BJ (cell line): ENCODE data around the gene TBCA. TPM values are rescaled to one million over a fixed set of nuclear protein-coding genes. Genes with fewer than 3 reads are reported as not detected.

Experiments used
- CTCF ChIA-PET: fragments of 350-600 bp; formaldehyde crosslinking; extraction: SDS; loops from one replicate; lab custom pipeline; 2021; ENCODE audit warnings: antibody characterized with exemption, inconsistent platforms; lab: Yijun Ruan, JAX
- POLR2A ChIA-PET: fragments of 300-600 bp; sonication (Branson Sonifier 250); formaldehyde crosslinking; extraction: SDS; loops from one replicate; lab custom pipeline; 2021; ENCODE audit warnings: antibody characterized with exemption; lab: Charles Lee
- DNase-seq: peaks from one replicate; pipeline ENCODE4 v3.0.0-alpha.2; 2011; ENCODE audit warnings: low read depth
- H3K27me3 ChIP-seq: 2 replicates; pipeline ENCODE4 v1.6.0; 2011; ENCODE audit warnings: low read length; ENCODE audit not compliant: control insufficient read depth, insufficient read depth
- H3K36me3 ChIP-seq: 2 replicates; pipeline ENCODE4 v1.5.1; 2011; ENCODE audit warnings: low read length; ENCODE audit not compliant: control insufficient read depth, insufficient read depth
- H3K4me3 ChIP-seq: 2 replicates; pipeline ENCODE4 v1.5.1; 2011; ENCODE audit warnings: low read depth, mild to moderate bottlenecking, control low read depth, low read length
- polyA minus RNA-seq: library from RNA; depleted of rRNA, polyadenylated mRNA; stranded (reverse); fragments of >200 nt; gene quantifications from 2 replicates; pipeline ENCODE4 v1.2.3, GENCODE V29; 2011; rRNA and poly(A)+ RNA removed
- polyA plus RNA-seq: library from polyadenylated mRNA; depleted of rRNA; stranded (reverse); fragments of >200 nt; gene quantifications from 2 replicates; pipeline ENCODE4 v1.2.3, GENCODE V29; 2011; rRNA removed
- TF ChIP-seq, protein P1 (sequence below): IDR thresholded peaks from 2 replicates; pipeline ENCODE4 v1.5.1; 2011; ENCODE audit warnings: low read depth, mild to moderate bottlenecking, control low read depth, inconsistent platforms, low read length, moderate library complexity; ENCODE audit not compliant: insufficient read depth

TBCA gene, protein sequence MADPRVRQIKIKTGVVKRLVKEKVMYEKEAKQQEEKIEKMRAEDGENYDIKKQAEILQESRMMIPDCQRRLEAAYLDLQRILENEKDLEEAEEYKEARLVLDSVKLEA
- polyA plus RNA-seq (41.7 and 122 TPM in 2 replicates), polyA minus RNA-seq (6.8 and 7.7 TPM in 2 replicates)

DNA sequence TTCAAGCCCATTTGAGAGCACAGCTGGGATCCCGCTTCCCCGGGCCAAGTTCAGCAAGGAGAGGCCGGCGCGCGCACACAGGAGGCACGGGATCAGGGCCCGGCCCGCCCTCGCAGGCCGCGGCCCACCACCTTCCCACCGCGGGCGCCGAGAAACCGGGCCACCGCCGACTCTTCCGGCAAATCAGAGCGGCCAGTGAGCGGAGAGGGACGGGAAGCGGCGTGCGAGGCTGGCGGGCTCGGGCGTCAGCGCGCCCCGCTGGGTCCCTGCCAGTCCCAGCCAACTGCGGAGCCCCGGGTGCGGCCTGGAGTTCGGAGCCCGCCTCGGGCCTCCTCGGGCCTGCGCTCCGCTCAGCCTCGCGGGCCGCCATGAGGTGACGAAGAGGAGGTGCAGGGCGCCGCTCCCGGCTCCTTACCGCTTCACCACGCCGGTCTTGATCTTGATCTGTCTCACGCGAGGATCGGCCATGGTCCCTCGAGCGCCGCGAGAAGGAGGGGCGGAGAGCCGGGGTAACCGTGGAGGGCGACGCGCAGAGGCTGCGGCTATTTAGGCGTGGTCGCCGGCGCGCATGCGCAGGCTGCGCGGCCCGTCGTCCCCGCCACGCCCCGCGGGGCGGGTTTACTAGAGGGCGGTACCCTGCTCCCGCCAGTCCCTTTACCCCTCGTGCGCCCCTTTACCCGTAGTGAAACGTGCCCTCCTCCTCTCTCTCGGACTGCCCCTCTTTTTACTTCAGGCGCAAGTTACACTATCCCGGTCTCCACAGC lies at the start of gene TBCA:
TSS of gene TBCA (minus strand) at position 550 of the 764 bp plus-strand sequence. CDS start at position 468, 82 bp downstream.
- CTCF ChIA-PET: interaction anchor here (0.6 kb wide), 2 partner anchors 773 to 1667 kb away, joined by 3 read pairs; no protein-coding TSS in a partner anchor
- peak; percentile 63 for DNase-seq
- TF ChIP-seq, protein P1, sequence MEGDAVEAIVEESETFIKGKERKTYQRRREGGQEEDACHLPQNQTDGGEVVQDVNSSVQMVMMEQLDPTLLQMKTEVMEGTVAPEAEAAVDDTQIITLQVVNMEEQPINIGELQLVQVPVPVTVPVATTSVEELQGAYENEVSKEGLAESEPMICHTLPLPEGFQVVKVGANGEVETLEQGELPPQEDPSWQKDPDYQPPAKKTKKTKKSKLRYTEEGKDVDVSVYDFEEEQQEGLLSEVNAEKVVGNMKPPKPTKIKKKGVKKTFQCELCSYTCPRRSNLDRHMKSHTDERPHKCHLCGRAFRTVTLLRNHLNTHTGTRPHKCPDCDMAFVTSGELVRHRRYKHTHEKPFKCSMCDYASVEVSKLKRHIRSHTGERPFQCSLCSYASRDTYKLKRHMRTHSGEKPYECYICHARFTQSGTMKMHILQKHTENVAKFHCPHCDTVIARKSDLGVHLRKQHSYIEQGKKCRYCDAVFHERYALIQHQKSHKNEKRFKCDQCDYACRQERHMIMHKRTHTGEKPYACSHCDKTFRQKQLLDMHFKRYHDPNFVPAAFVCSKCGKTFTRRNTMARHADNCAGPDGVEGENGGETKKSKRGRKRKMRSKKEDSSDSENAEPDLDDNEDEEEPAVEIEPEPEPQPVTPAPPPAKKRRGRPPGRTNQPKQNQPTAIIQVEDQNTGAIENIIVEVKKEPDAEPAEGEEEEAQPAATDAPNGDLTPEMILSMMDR: 0 out of 2 replicates have a peak, but pooled peaks have one; percentile 25
- Histone ChIP-seq H3K4me3 (peak within 1 kb of the TSS; percentile 64), H3K36me3 (no peaks in the 10 kb centered on the region), H3K27me3 (no peaks in the 10 kb centered on the region)
- POLR2A ChIA-PET: no interaction called here

DNA sequence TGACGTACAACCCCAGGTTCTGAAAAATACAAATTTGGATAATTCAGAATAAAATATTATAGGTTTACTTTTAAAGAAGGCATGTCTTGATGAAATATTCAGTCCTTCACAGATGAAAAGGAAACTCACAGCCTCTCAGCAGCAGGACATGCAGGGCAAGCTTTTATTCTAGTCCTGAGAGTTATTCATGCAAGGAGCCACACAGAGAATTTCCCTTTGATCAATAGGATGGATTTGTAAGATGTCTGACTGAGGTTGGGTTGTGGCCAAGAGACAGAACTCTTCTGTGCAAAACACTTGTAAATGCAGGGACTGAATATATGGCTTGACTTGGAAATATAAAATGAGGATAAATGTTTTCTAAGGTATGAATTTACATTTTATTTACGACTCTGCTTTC lies 48.8 kb upstream of the TBCA start:
- POLR2A ChIA-PET: no interaction called here

DNA sequence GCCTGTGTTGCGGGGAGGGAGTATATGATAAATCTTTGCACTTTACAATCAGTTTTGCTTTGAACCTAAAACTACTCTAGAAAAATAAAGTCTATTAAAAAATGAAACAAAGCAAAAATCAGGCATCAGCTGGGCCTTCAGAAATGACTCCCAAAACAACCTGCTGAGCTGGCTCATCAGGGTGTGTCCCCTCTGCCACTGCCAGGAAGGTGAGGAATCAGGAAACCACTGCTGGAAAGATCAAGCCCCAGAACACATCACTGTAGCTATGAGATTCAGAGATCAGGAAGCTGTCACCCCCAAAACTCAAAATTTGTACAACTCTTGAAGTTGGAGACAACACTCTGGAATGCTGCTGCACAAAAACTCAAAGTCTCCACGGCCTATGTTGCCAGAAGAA lies 40.5 kb upstream of the TBCA start:
- H3K27me3 ChIP-seq: peaks cover 6% of the 10 kb centered on the region
- ChIA-PET POLR2A (no interaction called here), CTCF (no interaction called here)
- DNase-seq: no peak
- TF ChIP-seq, protein P1: no peak
- no peaks in the 10 kb centered on the region for H3K36me3 ChIP-seq
- no peak overlapping the region for H3K4me3 ChIP-seq

More for the DNA sequence above, 48.8 kb upstream of the TBCA start:
- CTCF ChIA-PET: interaction anchor here (0.6 kb wide), 1 partner anchor 307 kb away, joined by 3 read pairs; no protein-coding TSS in a partner anchor
- TF ChIP-seq, protein P1: no peak
- DNase-seq: no peak
- H3K27me3 ChIP-seq: 0 out of 2 replicates have a peak, but pooled peaks cover 1% of the 10 kb centered on the region
- H3K4me3 ChIP-seq: no peak overlapping the region
- no peaks in the 10 kb centered on the region for H3K36me3 ChIP-seq

DNA sequence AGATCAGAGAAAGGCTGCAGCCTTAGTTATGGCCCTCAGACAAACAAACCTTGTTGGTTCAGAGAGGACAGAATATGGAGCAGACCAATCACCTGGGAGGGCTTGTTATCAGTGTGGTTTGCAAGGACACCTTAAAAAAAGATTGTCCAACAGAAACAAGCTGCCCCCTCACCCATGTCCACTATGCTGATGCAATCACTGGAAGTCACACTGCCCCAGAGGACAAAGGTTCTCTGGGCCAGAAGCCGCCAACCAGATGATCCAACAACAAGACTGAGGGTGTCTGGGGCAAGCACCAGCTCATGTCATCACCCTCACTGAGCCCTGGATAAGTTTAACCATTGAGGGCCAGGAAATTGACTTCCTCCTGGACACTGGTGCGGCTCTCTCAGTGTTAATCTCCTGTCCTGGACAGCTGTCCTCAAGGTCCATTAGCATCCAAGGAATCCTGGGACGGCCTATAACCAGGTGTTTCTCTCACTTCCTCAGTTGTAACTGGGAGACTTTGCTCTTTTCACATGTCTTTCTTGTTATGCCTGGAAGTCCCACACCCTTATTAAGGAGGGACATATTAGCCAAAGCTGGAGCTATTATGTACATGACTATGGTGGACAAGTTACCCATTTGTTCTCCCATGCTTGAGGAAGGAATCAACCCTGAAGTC lies 36.9 kb upstream of the TBCA start:
- Histone ChIP-seq H3K4me3 (no peak overlapping the region), H3K36me3 (no peaks in the 10 kb centered on the region), H3K27me3 (peaks cover 7% of the 10 kb centered on the region)
- CTCF ChIA-PET: no interaction called here
- DNase-seq: no peak
- POLR2A ChIA-PET: no interaction called here
- TF ChIP-seq, protein P1: no peak
